GM21576 (cell line): ENCODE data around the gene COA8.
"Not testable (repeated sequence)": the region's sequence is repeated elsewhere in the genome, so short reads cannot be mapped to it uniquely, and the experiment has no call there.

Experiments
- ATAC-seq: cut with Tn5 transposase; IDR thresholded peaks from one replicate; pipeline ENCODE4 v1.9.1; 2021; ENCODE audit warnings: mild to moderate bottlenecking, moderate library complexity; ENCODE audit not compliant: unreplicated experiment

Gene COA8

DNA sequence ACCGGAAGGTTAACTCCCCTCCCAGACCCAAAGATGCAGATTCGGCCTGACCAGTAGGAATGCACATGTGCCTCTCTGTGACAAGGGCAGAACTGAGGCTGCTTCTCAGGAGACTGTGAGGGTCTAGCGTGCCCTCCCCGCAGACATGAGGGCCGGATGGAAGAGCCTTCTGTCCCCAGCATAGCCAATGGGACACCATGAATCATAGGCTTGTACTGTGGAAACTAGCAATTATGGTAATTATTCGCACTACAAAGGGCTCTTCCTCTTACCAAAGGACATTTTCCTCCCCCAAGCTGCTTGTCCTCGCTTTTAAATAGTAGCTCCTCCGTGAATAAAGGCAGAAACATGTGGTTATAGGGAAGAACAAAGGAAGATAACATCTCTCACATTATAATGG is 6.2 kb downstream of the COA8 start:
- ATAC-seq, result no peak

DNA sequence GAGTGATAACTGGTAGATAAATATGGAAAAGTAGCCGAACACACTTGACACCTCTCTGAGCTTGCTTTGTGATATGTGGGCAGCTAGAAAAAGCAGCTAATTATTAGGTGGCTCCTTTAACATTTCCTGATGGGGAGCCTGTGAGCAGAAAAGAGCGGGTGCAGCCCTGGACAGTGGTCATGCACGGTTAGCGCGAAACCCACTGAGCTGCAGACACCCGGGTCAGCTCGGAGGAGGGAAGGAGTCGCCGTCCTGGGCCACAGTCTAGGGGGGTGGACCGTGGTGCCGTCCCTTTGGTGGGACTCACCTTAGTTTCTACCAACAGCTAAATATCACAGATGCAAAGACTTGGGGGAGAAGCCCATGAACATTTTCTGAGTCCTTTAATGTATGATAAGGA is 6.6 kb downstream of the COA8 start:
- no peak for ATAC-seq

- no peak for ATAC-seq
These were observed 11.3 kb downstream of the COA8 start for GRCh38 chr14:103574104-103574503.

GRCh38 chr14:103574707-103575285 is 12.0 kb downstream of the COA8 start:
- ATAC-seq, result no peak

GRCh38 chr14:103576371-103577024 is 13.7 kb downstream of the COA8 start:
- no peak for ATAC-seq

DNA sequence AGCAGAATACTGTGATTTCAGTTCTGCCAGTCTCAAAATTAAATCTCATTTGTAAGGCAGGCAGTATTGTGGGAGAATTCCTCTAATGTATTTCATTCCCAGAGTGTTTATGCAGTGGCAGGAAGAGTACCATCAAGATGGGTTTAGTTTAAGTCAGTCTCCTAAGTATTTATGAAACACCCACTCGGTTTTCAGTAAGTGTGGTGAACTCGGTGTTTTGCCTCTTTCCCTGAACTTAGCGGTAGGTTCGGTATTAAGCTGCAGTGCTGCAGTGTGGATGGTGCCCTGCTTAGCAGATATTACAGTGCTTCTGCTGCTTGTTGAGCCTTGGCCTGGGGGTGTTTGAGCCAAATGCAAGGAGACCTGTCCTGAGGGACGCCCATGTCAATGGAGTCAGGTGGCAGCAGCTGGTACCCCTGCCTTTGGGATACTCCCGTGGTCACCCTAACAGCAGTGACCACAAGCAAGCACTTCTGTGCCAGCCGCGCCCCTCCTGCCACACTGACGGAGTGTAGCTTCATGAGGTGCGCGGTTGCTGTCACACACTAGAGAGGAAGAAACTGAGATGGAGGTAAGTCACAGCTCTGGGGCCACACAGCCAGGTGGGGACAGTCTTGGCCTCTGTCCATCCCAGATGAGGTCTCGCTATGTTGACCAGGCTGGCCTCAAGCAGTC is 15.8 kb downstream of the COA8 start:
- ATAC-seq, result no peak

DNA sequence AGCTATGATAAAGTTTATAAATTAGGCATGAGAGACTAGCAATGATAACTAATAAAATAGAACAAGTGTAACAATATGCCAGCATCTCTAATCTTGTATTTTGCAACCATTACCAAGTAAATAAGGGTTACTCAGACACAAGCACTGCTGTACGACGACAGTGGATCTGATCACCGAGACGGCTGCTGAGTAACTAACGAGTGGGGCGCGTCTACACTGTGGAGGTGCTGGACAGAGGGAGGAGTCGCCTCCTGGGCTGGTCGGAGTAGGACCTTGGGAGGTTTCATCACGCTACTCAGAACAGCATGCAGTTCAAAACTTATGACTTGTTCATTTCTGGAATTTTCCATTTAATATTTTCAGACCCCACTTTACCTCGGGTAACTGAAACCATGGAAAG is 18.4 kb downstream of the COA8 start:
- ATAC-seq, result no peak

DNA sequence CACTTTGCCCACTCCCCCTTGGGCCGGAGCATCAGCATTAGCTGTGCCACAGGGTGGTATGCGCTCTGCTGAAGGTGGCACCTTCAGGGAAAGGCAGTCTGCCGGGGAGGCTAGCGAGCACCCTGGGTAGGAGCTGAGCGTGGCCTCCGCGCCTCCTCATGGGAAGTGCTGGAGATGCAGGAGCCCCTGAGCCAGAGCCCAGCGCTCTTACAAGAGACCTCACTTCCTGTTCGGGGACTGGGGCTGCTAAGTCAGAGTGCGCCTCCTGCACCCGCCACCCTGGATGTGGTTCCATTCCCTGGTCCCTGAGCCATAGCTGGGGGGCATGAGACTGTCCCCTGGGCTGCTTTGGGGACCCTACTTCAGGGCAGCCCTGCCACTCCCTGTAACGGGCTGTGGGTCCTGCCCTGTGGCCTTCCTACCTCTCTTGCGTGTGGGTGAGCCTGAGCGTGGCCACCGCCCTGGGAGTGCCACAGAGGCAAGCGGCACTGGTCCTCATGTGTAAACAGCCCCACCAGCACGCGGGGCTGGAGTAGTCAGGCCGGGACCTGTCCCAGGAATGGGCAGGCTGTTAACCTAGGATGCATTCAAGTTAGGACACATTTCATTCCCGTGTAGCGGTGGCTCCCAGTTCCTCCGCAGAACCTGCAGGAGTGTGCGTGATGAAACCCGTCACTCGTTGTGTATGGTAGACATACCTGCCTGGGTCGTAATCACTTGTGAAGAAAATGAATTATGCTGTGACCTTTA is 19.4 kb downstream of the COA8 start:
- ATAC-seq, result no peak

DNA sequence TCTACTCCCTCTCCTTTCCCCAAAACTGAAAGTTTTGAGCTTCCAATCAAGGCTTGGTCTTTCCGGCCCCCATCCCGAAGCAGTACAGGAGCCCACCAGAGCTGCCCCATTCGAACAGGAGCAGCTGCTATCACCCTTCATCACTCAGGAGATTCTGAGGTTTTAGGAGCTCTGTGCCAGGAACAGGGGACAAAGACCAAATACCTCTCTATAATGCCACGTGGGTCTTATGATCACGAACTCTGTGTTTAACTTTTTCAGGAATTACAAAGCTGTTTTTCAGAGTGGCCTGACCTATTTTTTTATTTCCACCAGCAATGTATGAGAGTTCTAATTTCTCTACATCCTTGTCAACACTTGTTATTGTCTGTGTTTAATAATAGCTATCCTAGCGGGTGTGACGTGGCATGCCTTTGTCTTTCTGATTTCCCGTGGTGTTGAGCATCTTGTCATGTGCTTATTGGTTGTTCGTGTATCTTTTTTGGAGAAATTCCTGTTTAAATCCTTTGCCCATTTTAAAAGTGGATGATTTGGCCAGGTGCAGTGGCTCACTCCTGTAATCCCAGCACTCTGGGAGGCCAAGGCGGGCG is 21.7 kb downstream of the COA8 start:
- no peak for ATAC-seq

GRCh38 chr14:103593577-103593976 is 30.8 kb downstream of the COA8 start:
- ATAC-seq, result peak; percentile 94

DNA sequence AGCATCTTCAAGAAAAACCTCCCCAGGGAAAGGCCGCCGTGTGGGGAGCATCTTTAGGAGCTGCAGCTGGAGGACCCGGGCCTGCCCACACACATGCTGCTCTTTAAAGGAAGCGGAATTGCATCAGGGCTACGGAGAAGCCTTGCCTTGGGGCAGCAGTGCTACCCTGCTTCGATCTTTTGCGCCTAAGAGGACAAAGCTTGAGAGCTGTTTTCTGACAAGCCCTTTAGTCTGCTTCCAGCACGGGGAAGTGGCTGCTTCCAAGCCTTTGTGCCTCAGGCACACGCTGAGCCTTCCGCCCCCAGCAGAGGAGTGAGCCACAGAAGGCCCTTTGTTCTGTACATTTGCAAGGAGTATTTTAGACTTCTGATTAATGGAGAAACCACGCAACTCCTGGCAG is 31.5 kb downstream of the COA8 start:
- ATAC-seq, result no peak

- ATAC-seq, result no peak
These were observed 35.0 kb downstream of the COA8 start for GRCh38 chr14:103597623-103598377.

DNA sequence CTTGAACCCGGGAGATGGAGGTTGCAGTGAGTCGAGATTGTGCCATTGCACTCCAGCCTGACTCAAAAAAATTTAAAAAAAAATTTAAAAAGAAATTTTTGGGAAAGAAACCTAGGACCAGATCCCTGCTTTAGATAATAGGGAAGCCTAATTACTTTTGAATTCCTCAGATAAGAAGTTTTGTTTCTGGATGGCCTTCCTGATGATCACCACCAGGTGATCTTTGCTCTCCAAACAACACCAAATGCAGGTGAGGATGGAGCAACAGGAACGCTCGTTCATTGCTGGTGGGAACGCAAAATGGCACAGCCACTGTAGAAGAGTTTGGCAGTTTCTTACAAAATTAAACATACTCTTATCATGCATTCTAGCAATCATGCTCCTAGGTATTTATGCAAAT is 37.7 kb downstream of the COA8 start:
- no peak for ATAC-seq

DNA sequence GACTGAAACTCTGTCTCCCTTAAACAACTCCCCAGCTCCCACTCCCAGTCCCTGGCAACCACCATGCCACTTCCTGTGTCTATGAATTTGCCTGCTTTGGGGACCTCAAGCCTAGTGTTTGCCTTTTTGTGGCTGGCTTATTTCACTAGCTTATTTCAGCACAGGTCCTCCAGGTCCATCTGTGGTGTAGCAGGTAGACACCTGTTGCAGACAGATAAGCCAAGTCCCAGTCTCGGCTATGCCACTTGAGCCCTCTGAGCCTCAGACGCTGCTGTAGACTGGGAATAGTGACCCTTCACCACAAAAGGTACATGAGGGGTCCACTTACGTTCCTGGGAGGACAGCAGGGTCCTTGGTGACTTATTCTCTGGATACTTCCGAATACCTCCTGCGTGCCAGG is 41.9 kb downstream of the COA8 start:
- no peak for ATAC-seq

GRCh38 chr14:103606963-103607668 is 44.4 kb downstream of the COA8 start:
- ATAC-seq, result peak; percentile 81

- no peak for ATAC-seq
These were observed 45.1 kb downstream of the COA8 start for GRCh38 chr14:103607822-103608221.

DNA sequence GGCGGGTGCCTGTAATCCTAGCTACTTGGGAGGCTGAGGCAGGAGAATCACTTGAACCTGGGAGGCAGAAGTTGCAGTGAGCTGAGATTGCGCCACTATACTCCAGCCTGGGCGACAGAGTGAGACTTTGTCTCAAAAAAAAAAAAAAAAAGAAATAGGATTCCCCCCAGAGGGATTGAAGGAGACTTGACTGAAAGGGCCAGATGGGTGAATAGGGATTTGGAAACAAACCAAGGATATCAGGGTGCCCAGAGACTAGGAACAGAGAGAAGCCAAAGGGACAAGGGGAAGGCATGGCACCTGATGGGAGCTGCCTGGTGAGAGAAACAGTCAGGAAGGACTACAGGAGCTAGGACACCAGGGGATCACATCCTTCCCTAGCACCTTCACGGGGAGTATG is 46.3 kb downstream of the COA8 start:
- ATAC-seq, result not testable (repeated sequence)

DNA sequence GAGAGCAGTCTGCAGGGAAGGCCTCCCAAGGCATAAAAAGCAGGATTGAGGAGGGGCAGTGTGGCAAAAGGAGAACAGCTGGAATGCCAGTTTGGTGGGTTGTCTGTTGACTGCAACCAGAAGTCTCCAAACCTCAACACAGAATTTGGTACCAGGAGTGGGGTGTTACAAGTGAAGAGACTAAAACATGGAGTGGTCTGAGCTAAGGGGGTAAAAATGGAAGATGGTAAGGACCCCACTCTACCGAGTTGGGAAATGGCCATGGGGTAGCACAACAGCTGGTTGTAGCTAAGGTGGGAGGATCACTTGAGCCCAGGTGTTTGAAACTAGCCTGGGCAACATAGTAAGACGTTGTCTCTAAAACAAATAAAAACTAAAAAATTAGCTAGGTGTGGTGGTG is 48.5 kb downstream of the COA8 start:
- no peak for ATAC-seq

GRCh38 chr14:103613517-103613916 is 50.8 kb downstream of the COA8 start:
- no peak for ATAC-seq
